ENCODE measurements around the gene ZBTB12.
"Not testable (repeated sequence)": the region's sequence is repeated elsewhere in the genome, so short reads cannot be mapped to it uniquely, and the experiment has no call there.

ZBTB12 gene

DNA sequence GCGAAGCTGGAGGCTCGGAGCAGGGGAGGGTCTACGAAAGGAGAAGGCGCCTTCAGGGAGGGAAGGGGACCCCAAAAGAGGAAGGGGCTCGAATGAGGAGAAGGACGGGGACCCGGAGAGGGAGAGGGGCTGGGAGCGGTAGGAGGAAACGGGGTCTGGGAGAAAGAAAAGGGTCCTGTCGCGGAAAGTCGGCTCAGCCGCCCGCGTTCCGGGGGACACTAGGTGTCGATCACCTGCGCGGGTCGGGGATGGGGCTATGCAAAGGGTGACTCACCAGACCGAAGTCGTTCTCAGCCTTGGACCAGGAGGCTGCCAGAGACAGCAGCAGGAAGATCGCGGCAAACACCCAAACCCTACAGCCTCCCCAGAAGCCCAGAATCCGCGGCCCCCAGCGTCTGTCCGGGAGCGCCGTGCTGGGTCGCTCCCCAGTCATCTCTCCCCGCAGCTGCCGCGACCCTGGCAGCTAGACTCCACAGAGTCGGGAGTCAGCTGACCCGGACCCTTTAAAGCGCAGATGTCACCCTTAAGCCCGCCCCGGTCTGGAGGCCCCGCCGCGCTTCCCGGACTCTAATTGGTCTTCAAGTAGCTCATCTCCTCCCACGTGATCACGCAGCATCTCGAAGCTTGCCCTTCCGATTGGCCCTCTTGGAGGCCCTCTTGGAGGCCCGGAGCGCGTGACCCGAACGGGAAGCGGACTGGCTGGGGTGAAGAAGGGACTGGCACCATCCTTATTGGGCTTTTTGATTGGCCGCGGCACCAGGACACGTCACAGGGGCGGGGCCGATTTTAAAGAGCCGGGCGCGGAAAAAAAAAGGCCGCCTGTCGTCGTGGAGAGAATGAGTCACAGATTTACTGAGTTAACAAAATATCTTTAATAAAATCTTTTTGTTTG, 39.3 kb downstream of the ZBTB12 start, which contains the start of gene NEU1:
Gene NEU1, minus strand, starts transcription at position 478 of the 892 bp plus-strand sequence. Its CDS starts 45 bp downstream, at position 433.
- TF ChIP-seq, protein P1, sequence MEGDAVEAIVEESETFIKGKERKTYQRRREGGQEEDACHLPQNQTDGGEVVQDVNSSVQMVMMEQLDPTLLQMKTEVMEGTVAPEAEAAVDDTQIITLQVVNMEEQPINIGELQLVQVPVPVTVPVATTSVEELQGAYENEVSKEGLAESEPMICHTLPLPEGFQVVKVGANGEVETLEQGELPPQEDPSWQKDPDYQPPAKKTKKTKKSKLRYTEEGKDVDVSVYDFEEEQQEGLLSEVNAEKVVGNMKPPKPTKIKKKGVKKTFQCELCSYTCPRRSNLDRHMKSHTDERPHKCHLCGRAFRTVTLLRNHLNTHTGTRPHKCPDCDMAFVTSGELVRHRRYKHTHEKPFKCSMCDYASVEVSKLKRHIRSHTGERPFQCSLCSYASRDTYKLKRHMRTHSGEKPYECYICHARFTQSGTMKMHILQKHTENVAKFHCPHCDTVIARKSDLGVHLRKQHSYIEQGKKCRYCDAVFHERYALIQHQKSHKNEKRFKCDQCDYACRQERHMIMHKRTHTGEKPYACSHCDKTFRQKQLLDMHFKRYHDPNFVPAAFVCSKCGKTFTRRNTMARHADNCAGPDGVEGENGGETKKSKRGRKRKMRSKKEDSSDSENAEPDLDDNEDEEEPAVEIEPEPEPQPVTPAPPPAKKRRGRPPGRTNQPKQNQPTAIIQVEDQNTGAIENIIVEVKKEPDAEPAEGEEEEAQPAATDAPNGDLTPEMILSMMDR (IDR thresholded peaks at IDR 0.05; ENCODE audit: extremely low read depth, insufficient read depth, missing control alignments), result no peak
- in situ Hi-C loops (cut with MboI; ENCODE audit: low pct_unique_long_range_greater_than_20kb, low sequenced_read_pairs, unreplicated experiment), result no loop called here
- peak; percentile 99 for DNase-seq (ENCODE audit: low spot score)

DNA sequence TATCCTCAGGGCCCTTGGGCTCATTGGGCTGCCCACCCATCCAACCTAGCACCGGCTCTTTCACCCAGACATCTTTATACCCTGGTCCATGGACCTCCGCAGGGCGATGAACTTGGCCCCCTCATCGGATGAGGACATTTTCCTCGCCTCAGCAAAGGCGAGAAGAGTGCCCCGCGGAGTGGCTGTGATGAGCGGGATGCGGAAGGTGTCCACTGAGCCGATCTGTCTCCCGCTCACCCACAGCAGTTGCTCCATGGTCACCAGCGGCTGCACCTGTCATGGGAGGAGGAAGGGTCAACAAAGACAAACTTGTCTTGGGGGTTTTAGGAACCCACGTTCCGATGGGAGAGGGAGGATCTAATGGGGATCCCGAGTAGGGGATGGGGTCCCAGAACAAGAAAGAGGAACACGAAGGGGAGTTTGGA, 40.0 kb downstream of the ZBTB12 start:
- TF ChIP-seq, protein P1 (IDR thresholded peaks at IDR 0.05; ENCODE audit: extremely low read depth, insufficient read depth, missing control alignments), result no peak
- no peak for DNase-seq (ENCODE audit: low spot score)

DNA sequence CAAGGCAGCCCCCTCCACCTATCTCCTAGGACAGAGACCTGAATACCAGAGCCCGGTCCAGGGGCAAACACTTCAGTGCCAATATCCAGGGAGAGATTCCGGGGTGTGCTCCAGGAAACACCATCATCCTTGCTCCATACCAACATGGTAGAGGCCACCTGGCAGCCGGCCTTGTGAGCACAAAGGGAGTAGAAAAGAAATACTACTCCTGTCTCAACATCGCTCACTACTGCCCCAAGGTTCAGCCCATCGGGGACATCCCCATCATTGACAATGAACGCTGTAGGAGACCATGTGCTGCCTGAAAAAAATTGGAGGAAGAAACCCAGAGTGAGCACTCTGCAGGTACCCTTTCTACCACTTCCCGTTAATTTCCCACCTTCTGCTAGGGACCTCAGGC, 40.7 kb downstream of the ZBTB12 start:
- TF ChIP-seq, protein P1 (IDR thresholded peaks at IDR 0.05; ENCODE audit: extremely low read depth, insufficient read depth, missing control alignments), result no peak
- no peak for DNase-seq (ENCODE audit: low spot score)
- in situ Hi-C loops (cut with MboI; ENCODE audit: low pct_unique_long_range_greater_than_20kb, low sequenced_read_pairs, unreplicated experiment), result no loop called here

More for the DNA sequence above, 40.0 kb downstream of the ZBTB12 start:
- in situ Hi-C loops (cut with MboI; ENCODE audit: low pct_unique_long_range_greater_than_20kb, low sequenced_read_pairs, unreplicated experiment), result no loop called here

DNA sequence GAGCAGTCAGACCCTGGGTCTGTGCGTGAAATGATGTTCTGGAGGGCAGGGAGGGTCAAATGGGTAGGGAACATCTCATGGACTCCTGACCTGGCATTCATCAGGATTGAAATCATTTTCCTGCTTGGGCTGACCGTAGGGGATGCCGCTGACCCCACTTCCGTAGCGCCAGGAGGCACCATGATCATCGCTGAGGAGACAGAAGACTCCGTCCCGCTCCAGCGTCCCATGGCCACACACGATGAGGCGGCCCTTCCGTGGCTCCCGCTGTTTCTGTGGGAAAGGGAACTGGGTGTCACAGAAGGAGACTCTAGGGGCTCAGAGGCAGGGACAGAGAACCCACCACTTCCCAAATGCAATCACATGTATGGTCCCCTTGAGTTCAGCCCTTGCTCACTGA, 41.5 kb downstream of the ZBTB12 start:
- TF ChIP-seq, protein P1 (IDR thresholded peaks at IDR 0.05; ENCODE audit: extremely low read depth, insufficient read depth, missing control alignments), result no peak
- DNase-seq (ENCODE audit: low spot score), result no peak
- in situ Hi-C loops (cut with MboI; ENCODE audit: low pct_unique_long_range_greater_than_20kb, low sequenced_read_pairs, unreplicated experiment), result no loop called here

DNA sequence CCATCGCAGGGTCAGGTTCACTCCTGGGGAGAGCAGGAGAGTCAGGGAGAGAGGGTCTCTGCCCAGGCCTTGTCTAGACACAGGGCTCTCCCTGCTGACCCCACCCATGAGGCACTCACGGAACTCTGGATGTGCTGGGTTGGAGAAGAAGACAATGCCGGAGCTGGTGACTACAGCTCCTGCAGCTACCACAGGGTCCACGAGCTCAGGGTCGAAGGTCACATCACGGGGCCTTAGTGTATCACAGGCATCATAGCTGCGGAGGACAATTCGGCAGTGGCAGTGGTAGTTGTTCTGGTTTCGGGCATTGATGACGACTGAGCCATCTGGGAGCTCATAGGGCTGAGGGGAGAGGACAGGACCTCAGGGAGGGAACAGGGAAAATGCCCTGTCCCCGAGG, 42.0 kb downstream of the ZBTB12 start:
- TF ChIP-seq, protein P1 (IDR thresholded peaks at IDR 0.05; ENCODE audit: extremely low read depth, insufficient read depth, missing control alignments), result no peak
- DNase-seq (ENCODE audit: low spot score), result no peak
- in situ Hi-C loops (cut with MboI; ENCODE audit: low pct_unique_long_range_greater_than_20kb, low sequenced_read_pairs, unreplicated experiment), result no loop called here

DNA sequence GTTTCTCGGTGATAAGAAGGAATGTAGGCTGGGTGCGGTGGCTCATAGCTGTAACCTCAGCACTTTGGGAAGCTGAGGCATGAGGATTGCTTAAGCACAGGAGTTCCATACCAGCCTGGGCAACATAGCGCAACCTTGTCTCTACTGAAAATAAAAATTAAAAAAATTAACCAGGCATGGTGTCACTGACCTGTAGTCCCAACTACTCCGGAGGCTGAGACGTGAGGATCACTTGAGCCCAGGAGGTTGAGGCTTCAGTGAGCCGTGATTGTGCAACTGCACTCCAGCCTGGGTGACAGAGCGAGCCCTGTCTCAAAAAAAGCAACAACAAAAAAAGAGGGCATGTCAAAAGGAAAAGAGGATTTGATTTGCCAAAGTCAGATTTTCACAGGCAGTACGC, 43.2 kb downstream of the ZBTB12 start:
- no peak for DNase-seq (ENCODE audit: low spot score)
- TF ChIP-seq, protein P1 (IDR thresholded peaks at IDR 0.05; ENCODE audit: extremely low read depth, insufficient read depth, missing control alignments), result no peak
- in situ Hi-C loops (cut with MboI; ENCODE audit: low pct_unique_long_range_greater_than_20kb, low sequenced_read_pairs, unreplicated experiment), result no loop called here

DNA sequence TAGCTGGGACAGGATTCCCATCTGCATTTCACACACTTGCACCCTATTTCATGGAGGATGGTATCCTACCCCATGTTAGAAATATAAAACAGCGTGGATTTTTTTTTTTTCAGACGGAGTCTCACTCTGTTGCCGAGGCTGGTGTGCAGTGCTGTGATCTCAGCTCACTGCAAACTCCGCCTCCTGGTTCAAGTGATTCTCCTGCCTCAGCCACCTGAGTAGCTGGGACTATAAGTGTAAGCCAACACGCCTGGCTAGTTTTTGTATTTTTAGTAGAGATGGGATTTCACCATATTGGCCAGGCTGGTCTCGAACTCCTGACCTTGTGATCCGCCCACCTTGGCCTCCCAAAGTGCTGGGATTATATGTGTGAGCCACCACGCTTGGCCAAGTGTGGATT, 44.1 kb downstream of the ZBTB12 start:
- in situ Hi-C loops (cut with MboI; ENCODE audit: low pct_unique_long_range_greater_than_20kb, low sequenced_read_pairs, unreplicated experiment), result not testable (repeated sequence)

DNA sequence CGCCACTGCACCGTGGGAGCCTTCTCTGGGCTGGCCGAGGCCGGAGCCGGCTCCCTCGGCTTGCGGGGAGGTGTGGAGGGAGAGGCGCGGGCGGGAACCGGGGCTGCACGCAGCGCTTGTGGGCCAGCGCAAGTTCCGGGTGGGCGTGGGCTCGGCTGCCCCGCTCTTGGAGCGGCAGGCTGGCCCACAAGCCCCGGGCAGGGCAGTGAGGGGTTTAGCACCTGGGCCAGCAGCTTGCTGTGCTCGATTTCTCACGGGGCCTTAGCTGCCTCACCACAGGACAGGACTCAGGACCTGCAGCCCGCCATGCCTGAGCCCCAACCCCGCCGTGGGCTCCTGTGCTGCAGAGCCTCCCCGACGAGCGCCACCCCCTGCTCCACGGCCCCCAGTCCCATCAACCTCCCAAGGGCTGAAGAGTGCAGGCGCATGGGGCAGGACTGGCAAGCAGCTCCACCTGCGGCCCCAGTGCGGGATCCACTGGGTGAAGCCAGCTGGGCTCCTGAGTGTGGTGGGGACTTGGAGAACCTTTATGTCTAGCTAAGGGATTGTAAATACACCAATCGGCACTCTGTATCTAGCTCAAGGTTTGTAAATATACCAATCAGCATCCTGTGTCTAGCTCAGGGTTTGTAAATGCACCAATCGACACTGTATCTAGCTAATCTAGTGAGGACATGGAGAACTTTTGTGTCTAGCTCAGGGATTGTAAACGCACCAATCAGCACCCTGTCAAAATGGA, 49.7 kb downstream of the ZBTB12 start:
- in situ Hi-C loops (cut with MboI; ENCODE audit: low pct_unique_long_range_greater_than_20kb, low sequenced_read_pairs, unreplicated experiment); DNase-seq (ENCODE audit: low spot score): not testable (repeated sequence)

More for the DNA sequence above, 44.1 kb downstream of the ZBTB12 start:
- DNase-seq (ENCODE audit: low spot score), result not testable (repeated sequence)
